Measurements from ENCODE around the gene ALKAL2.

ALKAL2 gene

DNA sequence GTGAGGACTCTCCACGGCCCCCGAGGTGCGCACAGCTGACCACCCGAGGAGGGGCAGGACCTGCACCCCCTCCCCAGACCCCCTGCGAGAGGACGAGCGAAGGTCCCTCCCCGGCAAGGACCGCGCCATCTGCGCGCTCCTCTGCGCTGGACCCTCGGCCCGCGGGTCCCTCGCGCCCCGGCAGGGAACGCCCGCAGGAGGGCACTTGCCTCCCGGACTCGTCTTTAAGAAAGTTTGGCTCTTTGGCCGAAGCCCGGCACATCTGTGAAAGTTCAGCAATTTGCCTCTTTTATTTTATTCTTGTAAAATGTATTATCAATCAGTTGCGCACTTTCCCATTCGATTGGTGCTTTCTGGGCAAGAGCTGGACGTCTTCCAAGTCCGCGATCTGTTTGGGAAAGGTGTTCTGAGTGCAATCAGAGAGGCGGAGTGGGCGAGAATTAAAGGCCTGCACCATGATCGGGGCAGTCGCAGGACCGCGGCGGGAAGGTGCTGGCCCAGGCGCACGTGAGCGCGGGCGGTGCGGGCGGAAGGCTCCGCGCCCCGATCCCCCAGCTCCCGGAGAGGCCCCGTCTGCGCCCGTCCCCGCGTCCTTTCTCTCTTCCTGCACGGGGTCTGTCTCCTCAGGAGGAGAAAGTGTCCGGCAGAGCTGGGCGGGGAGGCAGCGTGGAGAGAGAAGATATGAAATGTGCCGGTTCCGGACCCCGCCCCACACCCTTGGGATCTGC is 1.6 kb upstream of the ALKAL2 start:
- no peak for TF ChIP-seq EZH2phosphoT487 (conservative IDR thresholded peaks at IDR 0.05; ENCODE audit: low read length)
- TF ChIP-seq, protein P1, sequence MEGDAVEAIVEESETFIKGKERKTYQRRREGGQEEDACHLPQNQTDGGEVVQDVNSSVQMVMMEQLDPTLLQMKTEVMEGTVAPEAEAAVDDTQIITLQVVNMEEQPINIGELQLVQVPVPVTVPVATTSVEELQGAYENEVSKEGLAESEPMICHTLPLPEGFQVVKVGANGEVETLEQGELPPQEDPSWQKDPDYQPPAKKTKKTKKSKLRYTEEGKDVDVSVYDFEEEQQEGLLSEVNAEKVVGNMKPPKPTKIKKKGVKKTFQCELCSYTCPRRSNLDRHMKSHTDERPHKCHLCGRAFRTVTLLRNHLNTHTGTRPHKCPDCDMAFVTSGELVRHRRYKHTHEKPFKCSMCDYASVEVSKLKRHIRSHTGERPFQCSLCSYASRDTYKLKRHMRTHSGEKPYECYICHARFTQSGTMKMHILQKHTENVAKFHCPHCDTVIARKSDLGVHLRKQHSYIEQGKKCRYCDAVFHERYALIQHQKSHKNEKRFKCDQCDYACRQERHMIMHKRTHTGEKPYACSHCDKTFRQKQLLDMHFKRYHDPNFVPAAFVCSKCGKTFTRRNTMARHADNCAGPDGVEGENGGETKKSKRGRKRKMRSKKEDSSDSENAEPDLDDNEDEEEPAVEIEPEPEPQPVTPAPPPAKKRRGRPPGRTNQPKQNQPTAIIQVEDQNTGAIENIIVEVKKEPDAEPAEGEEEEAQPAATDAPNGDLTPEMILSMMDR (IDR thresholded peaks at IDR 0.05; ENCODE audit: insufficient read depth, low read length, poor library complexity, severe bottlenecking), result no peak
- H3K9ac ChIP-seq (ENCODE audit: low read length), result no peak overlapping the region
- H3K4me3 ChIP-seq (ENCODE audit: insufficient read depth, low read length, poor library complexity, severe bottlenecking), result no peak overlapping the region
- H3K4me2 ChIP-seq (ENCODE audit: low read depth, low read length, poor library complexity, severe bottlenecking), result no peak overlapping the region
- no peak overlapping the region for H2AFZ ChIP-seq (ENCODE audit: low read depth, low read length, severe bottlenecking)
- no peaks in the 10 kb centered on the region for H3K36me3 ChIP-seq (ENCODE audit: low read length)
- no peaks in the 10 kb centered on the region for H3K9me3 ChIP-seq (ENCODE audit: insufficient read depth, low read length)
- no peak overlapping the region for H3K27ac ChIP-seq (ENCODE audit: low read depth, low read length)
- no peaks in the 10 kb centered on the region for H3K79me2 ChIP-seq (ENCODE audit: insufficient read depth, low read length)
- no peaks in the 10 kb centered on the region for H3K9me2 ChIP-seq (replicated peaks; ENCODE audit: insufficient read depth, low read length)
- H3F3A ChIP-seq (ENCODE audit: insufficient read depth), result no peaks in the 10 kb centered on the region
- no peaks in the 10 kb centered on the region for H3K27me3 ChIP-seq (ENCODE audit: low read length)
- no peaks in the 10 kb centered on the region for H4K20me1 ChIP-seq (ENCODE audit: low read depth, low read length)

DNA sequence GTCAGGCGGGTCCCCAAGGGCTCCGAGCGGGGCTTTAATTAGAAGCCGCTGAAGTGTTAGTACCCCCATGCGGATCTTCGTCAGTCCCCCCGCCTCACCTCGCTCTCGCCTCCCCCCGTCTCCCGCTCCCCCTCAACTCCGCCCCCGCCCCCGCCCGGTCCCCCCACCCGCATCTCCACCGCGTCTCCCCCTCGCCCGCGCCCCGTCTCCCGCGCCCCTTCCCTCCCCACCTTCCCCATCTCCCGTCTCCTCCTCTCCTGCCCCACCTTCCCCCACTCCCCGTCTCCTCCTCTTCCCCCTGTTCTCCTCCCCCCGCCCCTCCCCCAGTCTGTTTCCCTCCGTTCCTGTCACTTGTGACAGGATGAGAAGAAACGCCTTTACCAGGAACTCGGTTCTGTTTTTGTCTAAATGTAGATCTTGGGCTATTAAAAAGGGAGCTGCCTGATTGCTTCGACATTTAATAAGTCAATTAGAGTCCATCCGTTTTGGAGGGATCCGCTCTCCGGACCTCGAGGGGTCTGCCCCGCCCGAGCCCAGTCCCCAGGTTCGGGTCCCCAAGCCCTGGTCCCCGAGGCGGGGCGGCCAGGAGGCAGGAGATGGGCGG is 969 bp upstream of the ALKAL2 start:
- H3F3A ChIP-seq (ENCODE audit: insufficient read depth), result no peaks in the 10 kb centered on the region
- no peak overlapping the region for H2AFZ ChIP-seq (ENCODE audit: low read depth, low read length, severe bottlenecking)
- no peaks in the 10 kb centered on the region for H3K27me3 ChIP-seq (ENCODE audit: low read length)
- TF ChIP-seq, protein P1 (IDR thresholded peaks at IDR 0.05; ENCODE audit: insufficient read depth, low read length, poor library complexity, severe bottlenecking), result no peak
- no peak for TF ChIP-seq EZH2phosphoT487 (conservative IDR thresholded peaks at IDR 0.05; ENCODE audit: low read length)
- no peak overlapping the region for H3K27ac ChIP-seq (ENCODE audit: low read depth, low read length)
- no peaks in the 10 kb centered on the region for H3K36me3 ChIP-seq (ENCODE audit: low read length)
- H3K9ac ChIP-seq (ENCODE audit: low read length), result no peak overlapping the region
- no peaks in the 10 kb centered on the region for H3K79me2 ChIP-seq (ENCODE audit: insufficient read depth, low read length)
- H3K9me3 ChIP-seq (ENCODE audit: insufficient read depth, low read length), result no peaks in the 10 kb centered on the region
- no peaks in the 10 kb centered on the region for H3K9me2 ChIP-seq (replicated peaks; ENCODE audit: insufficient read depth, low read length)
- H3K4me3 ChIP-seq (ENCODE audit: insufficient read depth, low read length, poor library complexity, severe bottlenecking), result no peak overlapping the region
- no peak overlapping the region for H3K4me2 ChIP-seq (ENCODE audit: low read depth, low read length, poor library complexity, severe bottlenecking)
- no peaks in the 10 kb centered on the region for H4K20me1 ChIP-seq (ENCODE audit: low read depth, low read length)

DNA sequence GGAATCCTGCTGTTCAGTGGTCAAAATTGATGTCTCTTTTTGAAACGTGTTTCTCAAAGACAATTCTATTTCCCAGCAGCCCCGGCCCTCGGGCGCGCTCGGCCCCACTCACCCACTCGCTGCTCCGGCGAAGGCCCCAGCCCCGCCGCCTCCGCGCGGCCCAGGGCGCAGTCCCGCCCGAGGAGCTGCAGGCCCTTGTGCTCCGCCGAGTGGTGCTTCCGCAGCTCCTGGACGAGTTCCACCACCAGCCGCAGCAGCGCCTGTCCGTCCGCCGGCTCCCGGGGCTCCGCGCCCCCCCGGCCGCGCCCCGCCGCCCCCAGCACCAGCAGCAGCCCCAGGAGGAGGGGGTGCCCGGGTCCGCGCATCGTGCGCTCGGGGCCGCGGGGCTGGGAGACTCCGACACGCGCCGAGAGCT is 413 bp downstream of the ALKAL2 start:
- no peaks in the 10 kb centered on the region for H3K9me2 ChIP-seq (replicated peaks; ENCODE audit: insufficient read depth, low read length)
- H2AFZ ChIP-seq (ENCODE audit: low read depth, low read length, severe bottlenecking), result no peak overlapping the region
- TF ChIP-seq, protein P1 (IDR thresholded peaks at IDR 0.05; ENCODE audit: insufficient read depth, low read length, poor library complexity, severe bottlenecking), result no peak
- no peak for TF ChIP-seq EZH2phosphoT487 (conservative IDR thresholded peaks at IDR 0.05; ENCODE audit: low read length)
- no peaks in the 10 kb centered on the region for H3K27me3 ChIP-seq (ENCODE audit: low read length)
- no peaks in the 10 kb centered on the region for H3K36me3 ChIP-seq (ENCODE audit: low read length)
- no peak overlapping the region for H3K4me3 ChIP-seq (ENCODE audit: insufficient read depth, low read length, poor library complexity, severe bottlenecking)
- H3K9ac ChIP-seq (ENCODE audit: low read length), result no peak overlapping the region
- H3K79me2 ChIP-seq (ENCODE audit: insufficient read depth, low read length), result no peaks in the 10 kb centered on the region
- H3F3A ChIP-seq (ENCODE audit: insufficient read depth), result no peaks in the 10 kb centered on the region
- no peak overlapping the region for H3K4me2 ChIP-seq (ENCODE audit: low read depth, low read length, poor library complexity, severe bottlenecking)
- H3K9me3 ChIP-seq (ENCODE audit: insufficient read depth, low read length), result no peaks in the 10 kb centered on the region
- no peaks in the 10 kb centered on the region for H4K20me1 ChIP-seq (ENCODE audit: low read depth, low read length)
- no peak overlapping the region for H3K27ac ChIP-seq (ENCODE audit: low read depth, low read length)

Measured in SU-DHL-6 (cell line).